HG02642 (cell line): ENCODE data around the gene CDX2.

ENCODE experiments used
- ATAC-seq: cut with Tn5 transposase; IDR thresholded peaks from one replicate; pipeline ENCODE4 v1.9.1; 2021; ENCODE audit warnings: mild to moderate bottlenecking; ENCODE audit not compliant: unreplicated experiment, poor library complexity

The CDX2 gene

GRCh38 chr13:27919934-27920676 is 49.0 kb downstream of the CDX2 start, which contains the start of gene PDX1:
TSS of gene PDX1 (plus strand) at chr13:27920000. CDS start at chr13:27920139, 139 bp downstream.
- ATAC-seq: no peak

- no peak for ATAC-seq
Measured at GRCh38 chr13:27919659-27919933, 49.5 kb downstream of the CDX2 start.

GRCh38 chr13:27918918-27919658 is 50.0 kb downstream of the CDX2 start:
- no peak for ATAC-seq

- no peak for ATAC-seq
Measured at GRCh38 chr13:27918041-27918917, 50.8 kb downstream of the CDX2 start.

GRCh38 chr13:27917121-27917947 is 51.8 kb downstream of the CDX2 start:
- ATAC-seq: no peak

GRCh38 chr13:27915301-27916207 is 53.6 kb downstream of the CDX2 start:
- ATAC-seq: no peak

- no peak for ATAC-seq
Measured at GRCh38 chr13:27913160-27913559, 56.0 kb downstream of the CDX2 start.

GRCh38 chr13:27911521-27911920 is 57.6 kb downstream of the CDX2 start:
- no peak for ATAC-seq
